Ovary (tissue), 3 donors: ENCODE data around the gene DAZAP2.

ENCODE experiments used
- CTCF ChIP-seq, 3 donors: fragments of 450-650 bp in 2 of 3; fragments of 200-600 bp in 1 of 3; IDR thresholded peaks; one replicate each; pipeline versions ENCODE4 v1.5.1 to v1.8.0; 2016 to 2022; ENCODE audit warnings: antibody characterized with exemption in 3 of 3, mild to moderate bottlenecking in 1 of 3
- EP300 ChIP-seq: sonication (generic); formaldehyde crosslinking; IDR thresholded peaks from one replicate; pipeline ENCODE4 v1.6.1; 2017; ENCODE audit warnings: antibody characterized with exemption
- POLR2A ChIP-seq: fragments of 450-650 bp; IDR thresholded peaks from one replicate; pipeline ENCODE4 v1.6.1; 2017; ENCODE audit warnings: antibody characterized with exemption, mild to moderate bottlenecking, moderate library complexity
- donor health status: DM: no; HTN: no; CAD: no.

- TF ChIP-seq EP300 (no peak), CTCF (IDR thresholded peaks at IDR 0.05) (no peak), POLR2A (no peak)
These were observed 30.8 kb downstream of the DAZAP2 start for GRCh38 chr12:51269174-51270066.
